ENCODE data around the gene ZNF581. TPM values are rescaled to one million over a fixed set of nuclear protein-coding genes. Genes with fewer than 3 reads are reported as not detected.

The ZNF581 gene
- polyA plus RNA-seq, 1 experiment = 31.3 TPM

GRCh38 chr19:55644842-55645511 lies 1.5 kb downstream of the ZNF581 start:
- POLR2A ChIA-PET = no interaction called here
- CTCF ChIA-PET = interaction anchor here (1.9 kb wide), 1 partner anchor 9 kb away, joined by 7 read pairs; no protein-coding TSS in a partner anchor
- TF ChIP-seq CTCF (IDR thresholded peaks at IDR 0.05; ENCODE audit: insufficient read depth, low read depth, low read length) = no peak
- Histone ChIP-seq H3K4me3 (ENCODE audit: low read depth, low read length) (no peak overlapping the region), H3K27me3 (ENCODE audit: control insufficient read depth, insufficient read depth, low read length) (no peaks in the 10 kb centered on the region), H3K36me3 (ENCODE audit: control insufficient read depth, insufficient read depth, low read length) (peaks cover 5% of the 10 kb centered on the region)
- DNase-seq (ENCODE audit: low read depth) = no peak

GRCh38 chr19:55645512-55645881 lies 2.0 kb downstream of the ZNF581 start:
- no peak for DNase-seq (ENCODE audit: low read depth)
- POLR2A ChIA-PET = no interaction called here
- CTCF ChIA-PET = interaction anchor here (1.0 to 1.9 kb wide), 2 partner anchors 9 to 12 kb away, joined by 3 to 7 read pairs; no protein-coding TSS in a partner anchor
- no peak for TF ChIP-seq CTCF (IDR thresholded peaks at IDR 0.05; ENCODE audit: insufficient read depth, low read depth, low read length)
- no peaks in the 10 kb centered on the region for H3K27me3 ChIP-seq (ENCODE audit: control insufficient read depth, insufficient read depth, low read length)
- H3K36me3 ChIP-seq (ENCODE audit: control insufficient read depth, insufficient read depth, low read length) = peaks cover 5% of the 10 kb centered on the region
- no peak overlapping the region for H3K4me3 ChIP-seq (ENCODE audit: low read depth, low read length)

GRCh38 chr19:55646889-55647731 lies 3.7 kb downstream of the ZNF581 start:
- peaks cover 5% of the 10 kb centered on the region for H3K36me3 ChIP-seq (ENCODE audit: control insufficient read depth, insufficient read depth, low read length)
- TF ChIP-seq CTCF (IDR thresholded peaks at IDR 0.05; ENCODE audit: insufficient read depth, low read depth, low read length) = no peak
- POLR2A ChIA-PET = interaction anchor here (1.3 kb wide), 1 partner anchor 10 kb away, joined by 4 read pairs; no protein-coding TSS in a partner anchor
- H3K4me3 ChIP-seq (ENCODE audit: low read depth, low read length) = peak overlapping the region; percentile 86
- no peaks in the 10 kb centered on the region for H3K27me3 ChIP-seq (ENCODE audit: control insufficient read depth, insufficient read depth, low read length)
- no peak for DNase-seq (ENCODE audit: low read depth)
- CTCF ChIA-PET = interaction anchor here (0.7 to 2.1 kb wide), 4 partner anchors 15 to 179 kb away, joined by 3 to 14 read pairs (median 6); no protein-coding TSS in a partner anchor

GRCh38 chr19:55647732-55648584 lies 4.5 kb downstream of the ZNF581 start, which contains the start of gene CCDC106:
Gene CCDC106 (plus strand): TSS chr19:55648212. CDS start chr19:55649047, 835 bp downstream.
- no peaks in the 10 kb centered on the region for H3K27me3 ChIP-seq (ENCODE audit: control insufficient read depth, insufficient read depth, low read length)
- peaks cover 7% of the 10 kb centered on the region for H3K36me3 ChIP-seq (ENCODE audit: control insufficient read depth, insufficient read depth, low read length)
- no peak for TF ChIP-seq CTCF (IDR thresholded peaks at IDR 0.05; ENCODE audit: insufficient read depth, low read depth, low read length)
- DNase-seq (ENCODE audit: low read depth) = no peak
- peak within 1 kb of the TSS; percentile 86 for H3K4me3 ChIP-seq (ENCODE audit: low read depth, low read length)
- ChIA-PET CTCF (interaction anchor here (0.7 to 2.1 kb wide), 4 partner anchors 15 to 180 kb away, joined by 3 to 14 read pairs (median 6); no protein-coding TSS in a partner anchor), POLR2A (interaction anchor here (1.3 kb wide), 1 partner anchor 11 kb away, joined by 4 read pairs; no protein-coding TSS in a partner anchor)
